GM23338 (cell line): Measurements from ENCODE around the gene MT4. TPM values are rescaled to one million over a fixed set of nuclear protein-coding genes. Genes with fewer than 3 reads are reported as not detected.

Experiments used
- ATAC-seq: fragments of 200-7000 bp; cut with Tn5 transposase; 3 replicates; pipeline ENCODE4 v1.9.1; 2020
- DNase-seq: peaks from one replicate; pipeline ENCODE4 v3.0.0-alpha.2; 2015; ENCODE audit warnings: low spot score
- H2AFZ ChIP-seq: fragments of 200-600 bp; sonication (generic); 2 replicates; pipeline ENCODE4 v1.8.0; 2016; ENCODE audit warnings: antibody characterized with exemption, mild to moderate bottlenecking, moderate library complexity
- H3F3A ChIP-seq: fragments of 200-600 bp; sonication (generic); replicated peaks from 2 replicates; pipeline ENCODE4 v1.8.0; 2017; ENCODE audit warnings: antibody characterized with exemption, mixed run types, low read depth
- H3K27ac ChIP-seq: fragments of 200-600 bp; sonication (generic); 2 replicates; pipeline ENCODE4 v1.6.1; 2016; ENCODE audit warnings: low read depth
- H3K27me3 ChIP-seq: fragments of 200-600 bp; sonication (generic); 2 replicates; pipeline ENCODE4 v1.8.0; 2016; ENCODE audit warnings: mild to moderate bottlenecking, mixed run types, moderate library complexity; ENCODE audit not compliant: insufficient read depth
- H3K36me3 ChIP-seq: fragments of 200-600 bp; sonication (generic); 2 replicates; pipeline ENCODE4 v1.8.0; 2016; ENCODE audit warnings: mild to moderate bottlenecking; ENCODE audit not compliant: insufficient read depth
- H3K4me1 ChIP-seq: fragments of 200-600 bp; sonication (generic); 2 replicates; pipeline ENCODE4 v1.8.0; 2016; ENCODE audit warnings: mild to moderate bottlenecking, moderate library complexity; ENCODE audit not compliant: insufficient read depth
- H3K4me2 ChIP-seq: fragments of 200-600 bp; sonication (generic); 2 replicates; pipeline ENCODE4 v1.7.1; 2017; ENCODE audit warnings: mixed run types
- H3K4me3 ChIP-seq: fragments of 200-600 bp; sonication (generic); 2 replicates; pipeline ENCODE4 v1.6.1; 2016; ENCODE audit warnings: mixed run types
- H3K79me2 ChIP-seq: fragments of 200-600 bp; sonication (generic); replicated peaks from 2 replicates; pipeline ENCODE4 v1.8.0; 2017; ENCODE audit warnings: mild to moderate bottlenecking; ENCODE audit not compliant: insufficient read depth
- H3K9me2 ChIP-seq: fragments of 200-600 bp; sonication (generic); 2 replicates; pipeline ENCODE4 v1.8.0; 2017; ENCODE audit not compliant: insufficient read depth
- H4K20me1 ChIP-seq: fragments of 200-600 bp; sonication (generic); replicated peaks from 2 replicates; pipeline ENCODE4 v1.8.0; 2017; ENCODE audit warnings: mild to moderate bottlenecking; ENCODE audit not compliant: insufficient read depth
- H3K27ac Mint-ChIP-seq: 2 replicates; pipeline ENCODE4 v1.8.0; 2020; ENCODE audit warnings: inconsistent platforms, mild to moderate bottlenecking, moderate library complexity, mixed read lengths
- H3K27me3 Mint-ChIP-seq: 3 replicates; pipeline ENCODE4 v1.8.0; 2022; ENCODE audit warnings: low read depth, mild to moderate bottlenecking, moderate library complexity, mixed read lengths, inconsistent platforms; ENCODE audit not compliant: insufficient read depth, poor library complexity
- H3K36me3 Mint-ChIP-seq: 3 replicates; pipeline ENCODE4 v1.8.0; 2021; ENCODE audit warnings: low read depth, mild to moderate bottlenecking, inconsistent platforms, moderate library complexity, mixed read lengths
- H3K4me1 Mint-ChIP-seq: 3 replicates; pipeline ENCODE4 v1.8.0; 2020; ENCODE audit warnings: mild to moderate bottlenecking, inconsistent platforms, mixed read lengths
- H3K4me3 Mint-ChIP-seq: 3 replicates; pipeline ENCODE4 v1.8.0; 2021; ENCODE audit warnings: moderate library complexity, mild to moderate bottlenecking, inconsistent platforms, mixed read lengths
- H3K9me3 Mint-ChIP-seq: 3 replicates; pipeline ENCODE4 v1.8.0; 2020; ENCODE audit warnings: moderate library complexity, mild to moderate bottlenecking, inconsistent platforms, mixed read lengths
- CTCF ChIP-seq, 2 experiments: fragments of 200-600 bp in 1 of 2; sonication (generic) in 1 of 2; conservative IDR thresholded peaks; 2 replicates each; pipeline versions ENCODE4 v1.5.1 to v1.6.1; 2016 to 2017; ENCODE audit warnings: antibody characterized with exemption in 2 of 2, low read depth in 2 of 2, mild to moderate bottlenecking in 2 of 2, moderate library complexity in 1 of 2
- EZH2 ChIP-seq: fragments of 200-600 bp; sonication (generic); IDR thresholded peaks from one replicate; pipeline ENCODE4 v1.8.0; 2017; ENCODE audit warnings: antibody characterized with exemption, mild to moderate bottlenecking, low read depth; ENCODE audit not compliant: unreplicated experiment
- NANOG ChIP-seq: IDR thresholded peaks from 2 replicates; pipeline ENCODE4 v1.6.1; 2016; ENCODE audit warnings: antibody characterized with exemption, borderline replicate concordance
- ZNF462 ChIP-seq: fragments of 250-450 bp; sonication (Bioruptor Pico); IDR thresholded peaks from 2 replicates; pipeline ENCODE4 v1.5.0; 2020; ENCODE audit warnings: mild to moderate bottlenecking, moderate library complexity
- polyA plus RNA-seq: library from polyadenylated mRNA; unstranded; fragments of >200 nt; fragmentation: Nextera tagmentation; extraction: Ambion mirVana; gene quantifications from 2 replicates; pipeline ENCODE4 v1.2.1, GENCODE V29; 2016
- total RNA-seq: library from RNA; depleted of rRNA; stranded (reverse); fragments of >200 nt; shearing (Covaris generic); gene quantifications from 2 replicates; pipeline ENCODE4 v1.2.3, GENCODE V29; 2014

The MT4 gene
- total and polyA plus RNA-seq, 2 experiments from 2014 or later = not detected

DNA sequence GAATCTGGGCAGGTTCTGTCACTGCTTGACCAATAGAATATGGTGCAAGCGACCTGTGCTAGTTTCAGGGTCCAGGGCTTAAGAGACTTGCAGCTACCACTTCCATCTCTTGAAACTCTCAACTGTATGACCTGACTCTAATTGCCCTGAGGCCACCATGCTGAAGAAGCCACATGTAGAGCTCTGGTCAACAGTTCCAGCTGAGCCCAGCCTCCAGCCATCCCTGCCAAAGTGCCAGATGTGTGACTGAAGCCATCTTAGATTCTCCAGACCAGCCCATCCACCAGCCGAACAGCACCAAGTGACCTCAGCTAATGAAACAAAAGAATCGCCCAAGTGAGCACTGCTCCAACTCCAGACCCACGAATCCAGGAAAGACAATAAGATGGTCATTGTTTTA, 40.1 kb downstream of the MT4 start (continued):
- no peak for TF ChIP-seq ZNF462 (CRISPR knock-in tag)
- no peak for TF ChIP-seq EZH2

DNA sequence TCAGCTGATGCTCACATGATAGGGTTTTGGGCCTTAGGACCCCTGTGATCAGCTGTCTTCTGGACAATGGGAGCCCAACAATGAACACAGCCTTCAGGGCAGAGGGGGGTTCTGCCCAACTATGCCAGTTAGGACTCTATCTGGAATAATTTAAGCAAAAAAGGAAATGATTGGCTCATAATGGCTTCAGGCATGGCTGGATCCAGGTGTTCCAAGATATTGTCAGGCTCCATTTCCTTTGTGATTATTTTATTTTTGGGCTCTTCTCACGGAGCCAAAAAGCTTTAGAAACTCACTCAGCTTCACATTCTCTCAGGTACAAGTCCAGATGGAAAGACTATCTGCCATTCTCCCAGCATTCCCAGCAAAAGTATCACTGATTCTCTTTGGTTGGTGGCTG, 40.6 kb downstream of the MT4 start:
- Histone ChIP-seq H3K27me3 (peaks cover 47% of the 10 kb centered on the region), H4K20me1 (no peaks in the 10 kb centered on the region), H3K79me2 (no peaks in the 10 kb centered on the region), H3F3A (peaks cover 14% of the 10 kb centered on the region; the same call in 1 of the 2 replicates), H3K27ac (no peak overlapping the region), H3K4me2 (no peak overlapping the region), H2AFZ (no peak overlapping the region), H3K4me1 (peaks cover 22% of the 10 kb centered on the region), H3K4me3 (no peak overlapping the region), H3K9me2 (no peaks in the 10 kb centered on the region), H3K36me3 (no peaks in the 10 kb centered on the region)
- Mint-ChIP-seq H3K27ac (no peak overlapping the region), H3K4me1 (peaks cover 30% of the 10 kb centered on the region), H3K4me3 (no peak overlapping the region), H3K9me3 (no peaks in the 10 kb centered on the region), H3K36me3 (peaks cover 9% of the 10 kb centered on the region; the same call in 2 of the 3 replicates), H3K27me3 (peaks cover 36% of the 10 kb centered on the region)
- DNase-seq (no peak), ATAC-seq (no peak)
- no peak for TF ChIP-seq NANOG
- TF ChIP-seq CTCF (conservative IDR thresholded peaks at IDR 0.05; ENCODE audit: low read depth in 2 of 2) = no peak
